CD4-positive, alpha-beta T cell (primary cell): ENCODE data around the gene ACSL5. TPM values are rescaled to one million over a fixed set of nuclear protein-coding genes. Genes with fewer than 3 reads are reported as not detected.
"Not testable (repeated sequence)": the region's sequence is repeated elsewhere in the genome, so short reads cannot be mapped to it uniquely, and the experiment has no call there.

ENCODE experiments used
- ATAC-seq: fragments of 200-7000 bp; cut with Tn5 transposase; one replicate; pipeline ENCODE4 v1.10.0; 2022; ENCODE audit warnings: mild to moderate bottlenecking; ENCODE audit not compliant: poor library complexity
- CTCF ChIA-PET: fragments of 350-600 bp; sonication (Branson Sonifier 250); formaldehyde crosslinking; loops from one replicate; lab custom pipeline; 2021; ENCODE audit warnings: antibody characterized with exemption, inconsistent platforms; lab: Charles Lee
- POLR2A ChIA-PET: fragments of 350-600 bp; sonication (Branson Sonifier 250); formaldehyde crosslinking; loops from one replicate; lab custom pipeline; 2021; ENCODE audit warnings: antibody characterized with exemption, inconsistent platforms; lab: Charles Lee
- DNase-seq, 14 experiments: peaks; one replicate each; pipeline ENCODE4 v3.0.0-alpha.2; 2013 to 2020; ENCODE audit warnings: mixed read lengths in 2 of 14
- H3K27ac ChIP-seq, 2 donors: one replicate each; pipeline versions ENCODE4 v1.5.1 to v1.7.0; 2013; ENCODE audit warnings: low read length in 2 of 2, low read depth in 1 of 2, mild to moderate bottlenecking in 1 of 2
- H3K27me3 ChIP-seq, 2 experiments: 1 replicate in 1 of 2; 2 replicates in 1 of 2; pipeline versions ENCODE4 v1.6.1 to v1.7.0; 2013; ENCODE audit warnings: low read length in 2 of 2, control low read depth in 1 of 2, mild to moderate bottlenecking in 1 of 2, moderate library complexity in 1 of 2; ENCODE audit not compliant: insufficient read depth in 2 of 2, control insufficient read depth in 1 of 2
- H3K36me3 ChIP-seq: one replicate; pipeline ENCODE4 v1.6.1; 2013; ENCODE audit warnings: low read length, control low read depth; ENCODE audit not compliant: insufficient read depth
- H3K4me1 ChIP-seq: one replicate; pipeline ENCODE4 v1.6.1; 2013; ENCODE audit warnings: low read length, control low read depth; ENCODE audit not compliant: insufficient read depth
- H3K4me3 ChIP-seq: one replicate; pipeline ENCODE4 v1.5.1; 2013; ENCODE audit warnings: mild to moderate bottlenecking, low read length, moderate library complexity
- H3K9me3 ChIP-seq, 2 experiments: 1 replicate in 1 of 2; 2 replicates in 1 of 2; pipeline versions ENCODE4 v1.6.1 to v1.7.0; 2013; ENCODE audit warnings: low read length in 2 of 2, mild to moderate bottlenecking in 2 of 2, control low read depth in 1 of 2, moderate library complexity in 1 of 2; ENCODE audit not compliant: control insufficient read depth in 1 of 2, insufficient read depth in 1 of 2
- H3K27ac Mint-ChIP-seq: one replicate; pipeline ENCODE4 v1.8.0; 2020; ENCODE audit warnings: mixed read lengths
- H3K27me3 Mint-ChIP-seq: one replicate; pipeline ENCODE4 v1.8.0; 2021; ENCODE audit warnings: mixed read lengths
- H3K36me3 Mint-ChIP-seq: one replicate; pipeline ENCODE4 v1.8.0; 2021; ENCODE audit warnings: low read depth, mixed read lengths
- H3K4me1 Mint-ChIP-seq: one replicate; pipeline ENCODE4 v1.8.0; 2021; ENCODE audit warnings: low read depth, mixed read lengths
- H3K4me3 Mint-ChIP-seq: one replicate; pipeline ENCODE4 v1.8.0; 2020; ENCODE audit warnings: mild to moderate bottlenecking, mixed read lengths
- H3K9me3 Mint-ChIP-seq: one replicate; pipeline ENCODE4 v1.8.0; 2020; ENCODE audit warnings: mixed read lengths
- intact Hi-C, 2 experiments: fragments of 100-400 bp; cut with DNase I in 1 of 2; cut with micrococcal nuclease in 1 of 2; formaldehyde crosslinking; loops; one replicate each; pipeline versions ENCODE4 v1.15.1 to v1.9.0; 2023 to 2025; cut with DNase I, micrococcal nuclease
- total RNA-seq, 174 experiments: library from RNA in 2 of 174; stranded (reverse) in 2 of 174; gene quantifications; one replicate each; pipeline ENCODE4 v1.2.3 and lab custom pipeline; 2021 to 2026
- TF ChIP-seq, protein P1 (sequence below): fragments of 200-600 bp; IDR thresholded peaks from one replicate; pipeline ENCODE4 v1.8.0; 2022; ENCODE audit warnings: antibody characterized with exemption, mild to moderate bottlenecking

Gene ACSL5
- total RNA-seq, 2 experiments from 2014 or later: 11.4 to 14.1 TPM

DNA sequence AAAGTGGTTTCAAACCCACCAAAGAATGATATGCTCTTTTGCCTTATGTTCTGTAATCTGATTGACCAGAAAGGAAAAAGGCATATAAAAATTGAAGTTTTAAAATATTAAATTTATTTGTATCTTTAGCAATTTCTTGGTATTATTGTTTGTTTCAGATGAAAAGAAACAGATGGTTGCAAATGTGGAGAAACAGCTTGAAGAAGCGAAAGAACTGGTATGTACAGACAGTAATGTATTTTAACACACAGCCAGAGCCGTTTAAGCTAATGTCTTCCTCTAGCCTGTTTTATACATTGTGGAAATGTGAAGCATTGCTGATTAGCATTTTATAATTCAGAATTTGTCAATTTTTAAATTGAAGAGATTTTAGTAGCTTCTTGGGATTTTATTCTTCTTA lies 86.5 kb downstream of the ACSL5 start:
- ChIA-PET CTCF (interaction anchor here (2.7 kb wide), 1 partner anchor 11 kb away, joined by 11 read pairs; no protein-coding TSS in a partner anchor), POLR2A (no interaction called here)
- Mint-ChIP-seq H3K36me3 (peaks cover 44% of the 10 kb centered on the region), H3K9me3 (no peaks in the 10 kb centered on the region), H3K27ac (no peak overlapping the region), H3K27me3 (no peaks in the 10 kb centered on the region), H3K4me3 (no peak overlapping the region), H3K4me1 (peaks cover 15% of the 10 kb centered on the region)
- DNase-seq (no peak), ATAC-seq (no peak)
- peaks cover 35% of the 10 kb centered on the region for H3K36me3 ChIP-seq
- H3K27me3 ChIP-seq: no peaks in the 10 kb centered on the region
- intact Hi-C loops: no loop called here
- H3K4me1 ChIP-seq: peaks cover 2% of the 10 kb centered on the region
- H3K4me3 ChIP-seq: no peak overlapping the region
- H3K27ac ChIP-seq: no peak overlapping the region
- TF ChIP-seq, protein P1, sequence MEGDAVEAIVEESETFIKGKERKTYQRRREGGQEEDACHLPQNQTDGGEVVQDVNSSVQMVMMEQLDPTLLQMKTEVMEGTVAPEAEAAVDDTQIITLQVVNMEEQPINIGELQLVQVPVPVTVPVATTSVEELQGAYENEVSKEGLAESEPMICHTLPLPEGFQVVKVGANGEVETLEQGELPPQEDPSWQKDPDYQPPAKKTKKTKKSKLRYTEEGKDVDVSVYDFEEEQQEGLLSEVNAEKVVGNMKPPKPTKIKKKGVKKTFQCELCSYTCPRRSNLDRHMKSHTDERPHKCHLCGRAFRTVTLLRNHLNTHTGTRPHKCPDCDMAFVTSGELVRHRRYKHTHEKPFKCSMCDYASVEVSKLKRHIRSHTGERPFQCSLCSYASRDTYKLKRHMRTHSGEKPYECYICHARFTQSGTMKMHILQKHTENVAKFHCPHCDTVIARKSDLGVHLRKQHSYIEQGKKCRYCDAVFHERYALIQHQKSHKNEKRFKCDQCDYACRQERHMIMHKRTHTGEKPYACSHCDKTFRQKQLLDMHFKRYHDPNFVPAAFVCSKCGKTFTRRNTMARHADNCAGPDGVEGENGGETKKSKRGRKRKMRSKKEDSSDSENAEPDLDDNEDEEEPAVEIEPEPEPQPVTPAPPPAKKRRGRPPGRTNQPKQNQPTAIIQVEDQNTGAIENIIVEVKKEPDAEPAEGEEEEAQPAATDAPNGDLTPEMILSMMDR: no peak
- H3K9me3 ChIP-seq: no peaks in the 10 kb centered on the region

DNA sequence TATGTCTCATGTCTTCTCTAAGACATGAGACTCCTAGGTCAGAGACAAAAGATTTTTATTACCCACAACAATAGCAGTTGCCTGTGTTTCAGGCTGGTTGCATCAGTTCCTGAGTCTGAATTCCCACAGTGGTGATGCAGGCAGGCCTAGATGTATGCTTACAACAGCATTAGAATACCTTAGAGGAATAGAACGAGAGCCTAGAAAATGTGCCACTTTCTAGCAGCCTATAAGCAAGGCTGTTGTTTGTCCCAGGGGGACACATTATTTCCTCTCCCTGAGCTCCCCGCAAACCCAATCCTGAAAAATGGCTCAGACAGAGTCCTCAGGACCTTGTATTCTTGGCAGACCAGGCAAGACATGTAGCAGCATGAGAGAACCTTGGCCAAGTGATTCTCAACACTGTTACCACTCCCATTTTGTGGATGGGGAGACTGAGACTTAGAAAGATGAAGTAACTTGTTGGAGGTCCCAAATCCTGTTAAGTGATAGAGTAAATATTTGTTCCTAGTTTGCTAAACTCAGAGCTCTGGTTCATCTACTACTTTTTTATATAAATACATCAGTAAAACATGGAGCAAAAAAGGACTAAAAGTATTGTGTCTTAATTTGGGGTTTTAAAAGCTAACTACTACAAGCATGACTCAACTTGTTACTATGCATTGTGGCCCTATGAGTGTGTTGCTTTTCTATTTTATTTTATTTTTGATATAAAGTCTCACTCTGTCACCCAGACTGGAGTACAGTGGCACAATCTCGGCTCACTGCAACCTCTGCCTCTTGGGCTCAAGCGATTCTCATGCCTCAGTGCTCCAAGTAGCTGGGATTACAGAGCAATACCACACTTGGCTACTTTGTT lies 87.3 kb downstream of the ACSL5 start:
- Histone ChIP-seq H3K27ac (no peak overlapping the region), H3K27me3 (no peaks in the 10 kb centered on the region), H3K36me3 (peaks cover 44% of the 10 kb centered on the region), H3K4me3 (no peak overlapping the region), H3K4me1 (peaks cover 2% of the 10 kb centered on the region), H3K9me3 (no peaks in the 10 kb centered on the region)
- DNase-seq (no peak), ATAC-seq (no peak)
- TF ChIP-seq, protein P1: no peak
- Mint-ChIP-seq H3K36me3 (peaks cover 53% of the 10 kb centered on the region), H3K4me3 (no peak overlapping the region), H3K9me3 (no peaks in the 10 kb centered on the region), H3K4me1 (peaks cover 15% of the 10 kb centered on the region), H3K27ac (no peak overlapping the region), H3K27me3 (no peaks in the 10 kb centered on the region)
- ChIA-PET POLR2A (no interaction called here), CTCF (interaction anchor here (0.5 to 2.7 kb wide), 2 partner anchors 10 to 465 kb away, joined by 3 to 11 read pairs; no protein-coding TSS in a partner anchor)
- intact Hi-C loops: no loop called here

DNA sequence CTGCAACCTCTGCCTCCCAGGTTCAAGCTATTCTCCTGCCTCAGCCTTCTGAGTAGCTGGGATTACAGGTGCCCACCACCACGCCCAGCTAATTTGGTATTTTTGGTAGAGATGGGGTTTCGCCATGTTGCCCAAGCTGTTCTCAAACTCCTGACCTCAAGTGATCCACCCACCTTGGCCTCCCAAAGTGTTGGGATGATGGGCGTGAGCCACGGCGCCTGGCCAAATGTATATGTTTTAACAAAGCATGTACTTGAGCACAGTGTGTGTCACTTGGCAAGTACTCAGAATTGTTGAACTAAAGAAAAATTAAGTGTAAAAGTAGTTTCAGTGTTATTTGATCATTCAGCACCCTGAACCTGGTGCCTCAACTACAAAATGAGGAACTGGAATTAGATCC lies 90.2 kb downstream of the ACSL5 start:
- H3K9me3 ChIP-seq, H3K4me3 Mint-ChIP-seq, H3K27me3 Mint-ChIP-seq, CTCF ChIA-PET, H3K27ac Mint-ChIP-seq, H3K4me1 ChIP-seq, DNase-seq, H3K27me3 ChIP-seq, ATAC-seq, H3K27ac ChIP-seq, H3K4me3 ChIP-seq, H3K9me3 Mint-ChIP-seq, H3K4me1 Mint-ChIP-seq, intact Hi-C loops: not testable (repeated sequence)
- POLR2A ChIA-PET: interaction anchor here (1.0 to 1.2 kb wide), 2 partner anchors 15 to 17 kb away, joined by 4 to 6 read pairs; partner anchors contain the start of genes VTI1A and ZDHHC6
- H3K36me3 ChIP-seq: peaks cover 57% of the 10 kb centered on the region
- H3K36me3 Mint-ChIP-seq: peaks cover 63% of the 10 kb centered on the region
